Stimulated activated CD4-positive, alpha-beta T cell treated with anti-CD3 and anti-CD28 coated beads, Interleukin-2, amount 100 ng/mL, for 48 hours (primary cell): ENCODE data around the gene TH.
A peak's percentile ranks its signal among the peaks of the same experiment; 100 is the strongest.
"Not testable (repeated sequence)": the region's sequence is repeated elsewhere in the genome, so short reads cannot be mapped to it uniquely, and the experiment has no call there.

ENCODE experiments used
- DNase-seq, 2 donors: peaks; one replicate each; pipeline ENCODE4 v3.0.0-alpha.2; 2020

TH gene

GRCh38 chr11:2194877-2195755 is 23.5 kb upstream of the TH start:
- peak; percentile 58 for DNase-seq

DNA sequence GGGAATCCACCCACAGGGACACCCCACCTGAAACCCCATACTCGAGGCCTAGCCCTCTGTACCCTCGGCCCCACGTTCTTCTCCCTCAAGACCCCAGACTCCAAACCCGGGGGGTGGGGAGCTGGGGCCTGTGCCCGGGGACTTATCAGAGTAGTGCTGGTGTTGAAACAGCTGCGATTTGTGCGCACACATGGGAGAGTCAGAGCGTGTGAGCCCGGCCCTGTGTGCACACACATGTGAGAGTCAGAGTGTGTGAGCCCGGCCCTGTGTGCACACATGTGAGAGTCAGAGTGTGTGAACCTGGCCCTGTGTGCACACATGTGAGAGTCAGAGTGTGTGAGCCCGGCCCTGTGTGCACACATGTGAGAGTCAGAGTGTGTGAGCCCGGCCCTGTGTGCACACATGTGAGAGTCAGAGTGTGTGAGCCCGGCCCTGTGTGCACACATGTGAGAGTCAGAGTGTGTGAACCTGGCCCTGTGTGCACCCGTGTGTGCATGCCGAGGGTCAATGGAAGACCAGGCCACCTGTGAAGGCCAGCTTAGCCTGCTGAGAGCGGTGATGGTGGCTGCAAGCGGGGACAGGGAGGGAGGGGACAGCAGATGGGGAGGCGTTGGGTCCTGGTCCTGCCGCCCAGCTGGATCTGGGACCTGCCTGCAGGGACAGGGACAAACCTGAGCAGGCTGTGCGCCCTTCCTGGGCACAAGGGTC is 22.4 kb upstream of the TH start:
- not testable (repeated sequence) for DNase-seq

GRCh38 chr11:2193099-2193887 is 21.7 kb upstream of the TH start:
- DNase-seq, result no peak

GRCh38 chr11:2192435-2192834 is 20.8 kb upstream of the TH start:
- no peak for DNase-seq

DNA sequence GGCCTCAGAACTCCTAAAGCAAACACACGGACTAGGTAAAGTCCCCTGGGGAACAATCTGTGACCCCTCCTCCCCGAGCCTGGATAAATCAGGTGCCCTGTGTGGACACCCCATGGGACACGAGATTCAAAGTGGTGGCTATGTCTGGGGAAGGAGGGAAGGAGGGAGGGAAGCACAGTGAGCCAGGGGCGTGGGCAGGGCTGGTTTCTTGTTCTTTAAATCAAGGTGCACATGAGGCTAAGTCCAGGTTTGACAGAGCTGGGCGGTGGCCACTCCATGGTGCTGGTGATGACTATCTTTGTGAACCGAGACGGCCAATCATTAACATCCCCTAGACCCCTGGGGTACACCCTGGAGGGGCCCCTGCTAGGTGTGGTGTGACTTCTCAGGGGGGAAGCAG is 20.3 kb upstream of the TH start:
- DNase-seq, result no peak

- DNase-seq, result no peak
Observed at GRCh38 chr11:2190657-2191471, 19.2 kb upstream of the TH start.

GRCh38 chr11:2189938-2190656 is 18.5 kb upstream of the TH start:
- no peak for DNase-seq

DNA sequence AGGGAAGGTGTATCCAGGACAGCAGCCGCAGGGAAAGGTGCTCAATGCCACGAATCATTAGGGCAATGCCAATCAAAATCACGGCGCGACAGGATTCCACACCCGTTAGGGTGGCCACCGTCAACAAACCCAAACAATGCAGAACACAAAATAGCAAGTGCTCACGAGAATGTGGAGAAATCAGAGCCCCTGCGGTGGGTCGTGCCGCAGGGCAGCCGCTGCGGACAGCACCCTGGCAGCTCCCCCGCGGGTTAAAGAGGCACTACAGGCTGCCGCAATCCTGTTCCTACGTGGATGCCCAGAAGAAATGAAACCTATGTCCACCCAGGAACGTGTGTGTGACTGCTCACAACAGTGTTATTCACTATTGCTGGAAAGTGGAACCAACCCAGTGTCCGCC is 17.1 kb upstream of the TH start:
- DNase-seq, result no peak

- no peak for DNase-seq
Observed at GRCh38 chr11:2187280-2187707, 15.7 kb upstream of the TH start.

- DNase-seq, result peak; percentile 27 to 40
Observed at GRCh38 chr11:2186669-2187279, 15.2 kb upstream of the TH start.

- DNase-seq, result no peak
Observed at GRCh38 chr11:2185324-2186085, 13.9 kb upstream of the TH start.

DNA sequence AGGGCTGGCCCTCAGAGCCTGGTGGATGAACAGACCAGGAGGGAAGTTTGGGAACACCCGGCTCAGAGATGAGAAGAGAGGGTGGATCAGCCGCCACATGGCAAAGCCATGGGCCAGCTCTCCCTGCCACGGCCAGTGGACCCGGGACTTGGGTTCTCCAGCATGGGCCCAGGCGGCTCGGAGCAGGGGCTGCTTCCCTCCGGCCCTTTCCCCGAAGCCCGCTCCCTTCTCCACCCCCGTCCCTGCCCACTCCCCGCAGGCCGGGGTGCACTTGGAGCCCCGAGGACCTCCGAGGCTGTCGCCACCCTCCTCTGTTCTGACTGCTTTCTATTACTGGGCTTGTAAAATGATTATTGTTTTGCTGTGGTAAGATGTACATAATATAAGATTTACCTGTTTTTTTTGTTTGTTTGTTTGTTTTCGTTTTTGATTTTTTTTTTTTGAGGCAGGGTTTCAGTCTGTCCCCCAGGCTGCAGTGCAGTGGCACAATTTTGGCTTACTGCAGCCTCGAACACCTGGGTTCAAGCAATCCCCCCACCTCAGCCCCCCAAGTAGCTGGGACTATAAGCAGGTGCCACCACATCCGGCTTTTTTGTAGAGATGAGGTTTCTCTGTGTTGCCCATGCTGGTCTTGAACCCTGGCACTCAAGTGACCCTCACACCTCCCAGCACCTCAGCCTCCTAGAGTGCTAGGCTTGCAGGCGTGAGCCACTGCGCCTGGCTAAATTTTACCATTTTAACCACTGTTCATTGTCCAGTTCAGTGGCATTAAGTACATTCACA is 11.3 kb upstream of the TH start:
- DNase-seq, result no peak

GRCh38 chr11:2182075-2182474 is 10.5 kb upstream of the TH start:
- no peak for DNase-seq

DNA sequence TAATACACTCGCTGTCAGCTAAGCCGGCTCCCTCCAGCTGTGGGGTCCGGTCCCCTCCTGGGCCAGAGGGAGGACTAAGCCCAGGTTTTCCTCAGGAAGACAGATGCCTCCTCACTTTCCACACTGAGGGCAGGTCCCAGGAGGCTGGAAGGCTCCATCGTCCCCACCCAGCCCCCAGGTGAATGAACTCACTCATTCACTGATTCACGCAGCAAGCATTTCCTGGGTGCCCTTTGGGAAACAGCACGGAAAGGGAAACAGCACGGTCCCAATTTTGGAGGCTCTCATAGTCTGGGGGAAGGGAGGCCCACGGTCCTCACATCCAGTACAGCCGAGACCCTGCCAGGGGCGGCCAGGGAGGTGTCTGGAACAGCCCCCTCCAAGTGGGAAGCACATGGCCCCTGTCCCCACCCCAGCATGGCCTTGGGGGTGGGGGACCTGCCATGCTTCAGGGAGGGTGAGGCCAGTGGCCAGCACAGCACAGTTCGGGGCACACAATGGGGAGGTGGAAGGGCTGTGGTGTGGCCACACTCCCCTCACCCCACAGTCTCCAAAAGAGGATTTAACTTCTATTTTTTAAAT is 9.3 kb upstream of the TH start:
- DNase-seq, result no peak

GRCh38 chr11:2180347-2180746 is 8.7 kb upstream of the TH start:
- no peak for DNase-seq

DNA sequence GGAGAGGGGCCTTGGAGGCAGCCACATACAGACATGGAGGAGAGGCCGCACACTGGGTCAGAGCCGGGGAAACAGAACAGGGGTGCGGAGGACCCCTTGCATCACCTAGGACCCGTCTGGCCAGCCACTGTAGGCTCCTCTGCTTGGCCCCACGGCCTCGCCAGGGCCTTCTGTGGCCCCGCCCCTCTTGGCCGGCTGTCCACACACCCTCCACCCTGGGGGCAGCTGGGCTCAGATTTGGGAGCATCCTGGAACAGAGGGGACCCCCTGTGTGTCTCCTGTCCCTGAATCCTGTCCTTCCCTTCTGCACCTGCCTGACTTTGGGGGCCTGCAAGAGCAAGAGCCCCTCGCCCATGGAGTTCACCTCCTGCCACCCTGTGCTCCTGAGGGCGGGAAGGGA is 7.9 kb upstream of the TH start:
- no peak for DNase-seq

DNA sequence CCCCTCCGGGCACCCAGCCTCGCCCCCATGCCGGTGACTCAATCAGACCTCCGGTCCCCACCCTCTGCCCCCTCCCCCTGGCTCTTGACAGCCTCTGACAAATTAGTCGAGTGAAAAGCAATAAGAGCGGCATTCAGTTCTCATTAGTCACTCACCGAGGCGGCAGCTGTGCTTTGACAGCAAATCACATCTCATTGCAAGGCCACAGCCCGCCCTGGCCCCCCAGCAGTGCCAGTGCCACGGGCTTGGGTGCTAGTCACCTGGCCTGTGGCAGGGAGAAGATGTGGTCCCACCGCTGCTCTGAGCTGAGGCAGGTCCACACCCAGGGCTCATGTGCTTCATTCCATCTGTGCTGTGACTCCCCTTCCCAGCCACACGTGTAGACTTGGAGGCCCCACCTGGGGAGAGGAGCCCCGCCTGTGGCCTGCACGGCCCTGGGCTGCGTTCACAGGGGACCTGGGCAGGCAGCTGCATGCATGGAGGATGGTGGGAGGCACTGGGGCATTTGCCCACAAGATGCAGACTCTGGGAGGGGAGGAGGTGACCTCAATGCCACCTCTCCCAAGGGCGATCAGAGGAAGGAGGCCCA is 7.4 kb upstream of the TH start:
- no peak for DNase-seq

DNA sequence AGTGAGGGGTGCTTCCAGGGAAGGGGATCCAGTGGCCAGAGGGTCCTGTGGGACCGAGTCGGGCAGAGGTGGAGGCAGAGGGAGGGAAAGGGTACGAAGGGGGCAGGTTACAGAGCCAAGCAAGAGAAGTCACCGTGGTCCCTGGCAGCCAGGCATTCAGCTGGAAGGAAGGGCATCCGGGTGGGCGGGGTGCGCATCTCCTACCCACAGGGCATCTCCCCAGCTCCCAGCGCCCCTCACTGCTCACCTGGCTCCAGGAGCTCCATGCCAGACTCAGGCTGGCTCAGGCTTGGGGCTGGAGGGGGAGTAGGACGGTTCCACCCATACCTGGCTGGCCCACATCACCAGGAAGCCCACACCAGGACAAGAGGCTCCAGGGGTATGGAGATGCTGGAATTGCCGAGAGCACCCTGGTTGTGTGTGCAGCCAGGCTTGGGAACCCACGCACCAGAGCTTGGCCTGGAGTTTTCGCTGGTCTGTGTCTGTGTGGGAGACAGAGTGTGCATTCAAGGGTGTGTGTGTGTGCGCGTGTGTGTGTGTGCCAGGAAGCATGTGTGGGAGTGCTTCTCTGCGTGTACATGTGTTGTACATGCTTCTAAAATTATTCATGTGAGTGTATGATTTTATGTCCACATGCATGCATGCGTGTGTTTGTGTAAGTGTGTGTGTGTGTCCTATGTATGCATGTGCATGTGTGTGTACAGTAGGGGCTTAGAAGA is 6.6 kb upstream of the TH start:
- DNase-seq, result not testable (repeated sequence)
